HCT116 (cell line): ENCODE results near the gene CFAP298. TPM values are rescaled to one million over a fixed set of nuclear protein-coding genes. Genes with fewer than 3 reads are reported as not detected.
"Not testable (repeated sequence)": the region's sequence is repeated elsewhere in the genome, so short reads cannot be mapped to it uniquely, and the experiment has no call there.

Experiments used
- ATAC-seq: fragments of 200-7000 bp; cut with Tn5 transposase; 2 replicates; pipeline ENCODE4 v1.9.1; 2020; ENCODE audit warnings: mild to moderate bottlenecking, moderate library complexity
- BruUV-seq: library from RNA; stranded (reverse); fragments of 400-500 nt; replicated peaks from 2 replicates; lab custom pipeline; 2021; lab: Mats Ljungman, UMichigan
- CTCF ChIA-PET: fragments of 300-600 bp; sonication (Branson Sonifier 250); formaldehyde crosslinking; loops from one replicate; lab custom pipeline; 2021; ENCODE audit warnings: antibody characterized with exemption; lab: Charles Lee
- POLR2A ChIA-PET: fragments of 300-600, 350-600 bp; sonication (Branson Sonifier 250); formaldehyde crosslinking; loops from one replicate; lab custom pipeline; 2021; ENCODE audit warnings: antibody characterized with exemption; lab: Charles Lee
- RAD21 ChIA-PET, 2 experiments: fragments of 300-600 bp; sonication (Branson Sonifier 250); formaldehyde crosslinking; loops; one replicate each; lab custom pipeline; 2023; ENCODE audit warnings: low total read pairs in 2 of 2; ENCODE audit not compliant: uncharacterized antibody in 2 of 2, unreplicated experiment in 2 of 2, low non-redundant PET in 1 of 2; lab: Charles Lee
- DNase-seq: peaks from one replicate; pipeline ENCODE4 v3.0.0-alpha.2; 2010; ENCODE audit warnings: low read depth, low spot score
- H2AFZ ChIP-seq: fragments of 200-600 bp; shearing (Covaris generic), sonication (generic); 2 replicates; pipeline ENCODE4 v1.6.1; 2017; ENCODE audit warnings: low read depth, mixed run types, mixed read lengths, antibody characterized with exemption, low read length; ENCODE audit not compliant: poor library complexity, severe bottlenecking
- H3K27ac ChIP-seq: 2 replicates; pipeline ENCODE4 v1.5.1; 2012; ENCODE audit warnings: low read depth, low read length
- H3K27me3 ChIP-seq: fragments of 200-600 bp; sonication (generic); 2 replicates; pipeline ENCODE4 v1.6.1; 2016; ENCODE audit warnings: mixed run types, low read length, mixed read lengths; ENCODE audit not compliant: insufficient read depth
- H3K36me3 ChIP-seq, 2 experiments: fragments of 200-500 bp in 1 of 2; fragments of 200-600 bp in 1 of 2; sonication (Bioruptor generic) in 1 of 2; sonication (generic) in 1 of 2; 2 replicates each; pipeline versions ENCODE4 v1.5.1 to v1.6.1; 2014 to 2016; ENCODE audit warnings: low read length in 2 of 2, inconsistent platforms in 1 of 2, mixed read lengths in 1 of 2, mixed run types in 1 of 2; ENCODE audit not compliant: insufficient read depth in 2 of 2, control insufficient read depth in 1 of 2
- H3K4me1 ChIP-seq, 2 experiments: fragments of 200-600 bp in 1 of 2; sonication (generic) in 1 of 2; 2 replicates each; pipeline versions ENCODE4 v1.5.1 to v1.6.1; 2012 to 2017; ENCODE audit warnings: low read length in 2 of 2, inconsistent platforms in 1 of 2, mild to moderate bottlenecking in 1 of 2, mixed read lengths in 1 of 2, mixed run types in 1 of 2, moderate library complexity in 1 of 2; ENCODE audit not compliant: insufficient read depth in 2 of 2, control insufficient read depth in 1 of 2
- H3K4me2 ChIP-seq: fragments of 200-600 bp; sonication (generic); 2 replicates; pipeline ENCODE4 v1.6.1; 2017; ENCODE audit warnings: mixed run types, low read length, mixed read lengths
- H3K4me3 ChIP-seq, 2 experiments: fragments of 200-600 bp in 1 of 2; sonication (generic) in 1 of 2; replicated peaks in 1 of 2; 2 replicates each; pipeline ENCODE4 v1.5.1; 2011 to 2016; ENCODE audit warnings: low read length in 2 of 2, control low read depth in 1 of 2, low read depth in 1 of 2, mild to moderate bottlenecking in 1 of 2, mixed read lengths in 1 of 2, mixed run types in 1 of 2
- H3K79me2 ChIP-seq: fragments of 200-600 bp; sonication (generic); 2 replicates; pipeline ENCODE4 v1.6.1; 2017; ENCODE audit warnings: mild to moderate bottlenecking, mixed run types, low read length, moderate library complexity, mixed read lengths; ENCODE audit not compliant: insufficient read depth
- H3K9ac ChIP-seq: fragments of 200-600 bp; sonication (generic); 2 replicates; pipeline ENCODE4 v1.6.1; 2016; ENCODE audit warnings: low read length, mixed read lengths
- H3K9me2 ChIP-seq: fragments of 200-600 bp; sonication (generic), shearing (Covaris generic); 2 replicates; pipeline ENCODE4 v1.6.1; 2017; ENCODE audit warnings: mixed run types, mild to moderate bottlenecking, moderate library complexity; ENCODE audit not compliant: insufficient read depth
- H3K9me3 ChIP-seq, 2 experiments: fragments of 200-500 bp in 1 of 2; fragments of 200-600 bp in 1 of 2; sonication (Bioruptor generic) in 1 of 2; sonication (generic) in 1 of 2; 2 replicates each; pipeline ENCODE4 v1.6.1; 2014 to 2017; ENCODE audit warnings: low read length in 2 of 2, mixed read lengths in 2 of 2, inconsistent platforms in 1 of 2, low read depth in 1 of 2, mild to moderate bottlenecking in 1 of 2, mixed run types in 1 of 2, moderate library complexity in 1 of 2; ENCODE audit not compliant: control insufficient read depth in 1 of 2, insufficient read depth in 1 of 2
- H4K20me1 ChIP-seq: fragments of 200-600 bp; sonication (generic), shearing (Covaris generic); 2 replicates; pipeline ENCODE4 v1.6.1; 2017; ENCODE audit warnings: mixed run types, mild to moderate bottlenecking, moderate library complexity; ENCODE audit not compliant: insufficient read depth
- ELF1 ChIP-seq: IDR thresholded peaks from 2 replicates; pipeline ENCODE4 v1.6.1; 2012; ENCODE audit warnings: low read depth, borderline replicate concordance
- EZH2phosphoT487 ChIP-seq: fragments of 200-600 bp; IDR thresholded peaks from 2 replicates; pipeline ENCODE4 v1.6.1; 2018; ENCODE audit warnings: antibody characterized with exemption, borderline replicate concordance
- RAD21 ChIP-seq: IDR thresholded peaks from 2 replicates; pipeline ENCODE4 v1.6.1; 2012; ENCODE audit warnings: low read depth, mild to moderate bottlenecking
- SIN3A ChIP-seq: IDR thresholded peaks from 2 replicates; pipeline ENCODE4 v1.6.1; 2012; ENCODE audit warnings: low read depth
- intact Hi-C: fragments of 100-400 bp; cut with micrococcal nuclease; formaldehyde crosslinking; loops from 2 replicates; pipeline ENCODE4 v1.10.0; 2022
- total RNA-seq: library from RNA; stranded (reverse); gene quantifications from one replicate; pipeline ENCODE4 v1.2.1, GENCODE V29; 2021; ENCODE audit not compliant: unreplicated experiment
- TF ChIP-seq, protein P1 (sequence below), 3 experiments: fragments of 200-600 bp in 1 of 3; sonication (generic) in 1 of 3; IDR thresholded peaks in 2 of 3; conservative IDR thresholded peaks in 1 of 3; 2 replicates each; pipeline ENCODE4 v1.5.1; 2012 to 2017; ENCODE audit warnings: low read depth in 2 of 3, low read length in 2 of 3, antibody characterized with exemption in 1 of 3, borderline replicate concordance in 1 of 3, control low read depth in 1 of 3, mild to moderate bottlenecking in 1 of 3, mixed read lengths in 1 of 3, mixed run types in 1 of 3, moderate library complexity in 1 of 3; ENCODE audit not compliant: insufficient read depth in 1 of 3

Gene CFAP298
- total RNA-seq, 1 experiment from 2014 or later, result 58.2 TPM

DNA sequence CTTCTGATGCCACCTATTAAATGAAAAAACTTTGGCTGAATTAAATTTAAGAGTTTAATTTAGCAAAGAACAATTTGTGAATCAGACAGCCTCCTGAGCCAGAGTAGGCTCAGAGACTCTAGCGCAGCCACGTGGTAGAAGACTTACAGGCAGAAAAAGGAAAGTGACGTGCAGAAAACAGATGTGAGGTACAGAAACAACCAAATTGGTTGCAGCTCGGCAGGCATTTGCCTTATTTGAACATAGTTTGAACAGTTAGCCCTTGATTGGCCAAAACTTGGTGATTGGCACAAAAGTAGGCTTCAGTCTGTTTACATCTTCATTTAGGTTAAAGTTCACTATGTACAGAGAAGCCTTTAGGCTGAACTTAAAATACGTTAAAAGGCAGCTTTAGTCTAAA is 49.8 kb downstream of the CFAP298 start:
- ChIA-PET RAD21 (no interaction called here), POLR2A (no interaction called here), CTCF (no interaction called here)
- no peak overlapping the region for H3K4me2 ChIP-seq
- H3K4me1 ChIP-seq, result no peaks in the 10 kb centered on the region
- H3K9ac ChIP-seq, result no peak overlapping the region
- no peak overlapping the region for H3K4me3 ChIP-seq
- no peak for DNase-seq
- no peaks in the 10 kb centered on the region for H4K20me1 ChIP-seq
- H3K36me3 ChIP-seq, result no peaks in the 10 kb centered on the region
- no peaks in the 10 kb centered on the region for H3K27me3 ChIP-seq
- no peak overlapping the region for H3K27ac ChIP-seq
- no peaks in the 10 kb centered on the region for H3K9me2 ChIP-seq
- intact Hi-C loops, result no loop called here
- no peaks in the 10 kb centered on the region; a peak in 1 of 4 replicates for H3K9me3 ChIP-seq
- H2AFZ ChIP-seq, result no peak overlapping the region
- no peak for ATAC-seq
- no TSS peak for BruUV-seq
- TF ChIP-seq RAD21 (0 out of 2 replicates have a peak, but pooled peaks have one; percentile 15), SIN3A (no peak), ELF1 (no peak), EZH2phosphoT487 (no peak)
- TF ChIP-seq, protein P1, sequence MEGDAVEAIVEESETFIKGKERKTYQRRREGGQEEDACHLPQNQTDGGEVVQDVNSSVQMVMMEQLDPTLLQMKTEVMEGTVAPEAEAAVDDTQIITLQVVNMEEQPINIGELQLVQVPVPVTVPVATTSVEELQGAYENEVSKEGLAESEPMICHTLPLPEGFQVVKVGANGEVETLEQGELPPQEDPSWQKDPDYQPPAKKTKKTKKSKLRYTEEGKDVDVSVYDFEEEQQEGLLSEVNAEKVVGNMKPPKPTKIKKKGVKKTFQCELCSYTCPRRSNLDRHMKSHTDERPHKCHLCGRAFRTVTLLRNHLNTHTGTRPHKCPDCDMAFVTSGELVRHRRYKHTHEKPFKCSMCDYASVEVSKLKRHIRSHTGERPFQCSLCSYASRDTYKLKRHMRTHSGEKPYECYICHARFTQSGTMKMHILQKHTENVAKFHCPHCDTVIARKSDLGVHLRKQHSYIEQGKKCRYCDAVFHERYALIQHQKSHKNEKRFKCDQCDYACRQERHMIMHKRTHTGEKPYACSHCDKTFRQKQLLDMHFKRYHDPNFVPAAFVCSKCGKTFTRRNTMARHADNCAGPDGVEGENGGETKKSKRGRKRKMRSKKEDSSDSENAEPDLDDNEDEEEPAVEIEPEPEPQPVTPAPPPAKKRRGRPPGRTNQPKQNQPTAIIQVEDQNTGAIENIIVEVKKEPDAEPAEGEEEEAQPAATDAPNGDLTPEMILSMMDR (IDR thresholded peaks at IDR 0.05 in 2 of 3, conservative IDR thresholded peaks at IDR 0.05 in 1 of 3; ENCODE audit: borderline replicate concordance in 1 of 3, insufficient read depth in 1 of 3, low read depth in 2 of 3, low read length in 2 of 3), result peak in 2 of 3 experiments; percentile 6 to 8; a peak in 1 of 6 replicates
- no peaks in the 10 kb centered on the region for H3K79me2 ChIP-seq

DNA sequence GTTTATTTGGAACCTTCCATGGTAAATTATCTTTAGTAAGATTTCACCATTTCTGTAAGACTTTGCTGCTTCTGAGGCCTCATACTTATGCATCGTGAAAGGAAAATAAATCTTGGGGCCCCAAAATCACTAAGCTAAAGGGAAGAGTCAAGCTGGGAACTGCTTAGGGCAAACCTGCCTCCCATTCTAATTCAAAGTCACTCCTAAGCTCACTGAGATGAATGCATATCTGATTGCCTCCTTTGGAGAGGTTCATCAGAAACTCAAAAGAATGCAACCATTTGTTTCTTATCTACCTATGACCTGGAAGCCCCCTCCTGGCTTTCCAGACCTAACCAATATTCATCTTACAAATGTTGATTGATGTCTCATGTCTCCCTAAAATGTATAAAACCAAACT is 50.7 kb downstream of the CFAP298 start:
- H3K4me1 ChIP-seq, ATAC-seq, H3K4me2 ChIP-seq, H3K9me2 ChIP-seq, H2AFZ ChIP-seq, H3K9ac ChIP-seq, H3K27ac ChIP-seq, H3K4me3 ChIP-seq, intact Hi-C loops, POLR2A ChIA-PET, H3K36me3 ChIP-seq, H3K9me3 ChIP-seq, RAD21 ChIA-PET, H3K79me2 ChIP-seq, H4K20me1 ChIP-seq, DNase-seq, H3K27me3 ChIP-seq, BruUV-seq: not testable (repeated sequence)
- CTCF ChIA-PET, result interaction anchor here (1.9 kb wide), 1 partner anchor 8 kb away, joined by 6 read pairs; no protein-coding TSS in a partner anchor
